Measurements from ENCODE around the gene NCK1. TPM values are rescaled to one million over a fixed set of nuclear protein-coding genes. Genes with fewer than 3 reads are reported as not detected.
"Not testable (repeated sequence)": the region's sequence is repeated elsewhere in the genome, so short reads cannot be mapped to it uniquely, and the experiment has no call there.

The NCK1 gene
- polyA plus RNA-seq, 12 donors: 21.4 to 52.5 (median 33.7) TPM; not detected in 1

DNA sequence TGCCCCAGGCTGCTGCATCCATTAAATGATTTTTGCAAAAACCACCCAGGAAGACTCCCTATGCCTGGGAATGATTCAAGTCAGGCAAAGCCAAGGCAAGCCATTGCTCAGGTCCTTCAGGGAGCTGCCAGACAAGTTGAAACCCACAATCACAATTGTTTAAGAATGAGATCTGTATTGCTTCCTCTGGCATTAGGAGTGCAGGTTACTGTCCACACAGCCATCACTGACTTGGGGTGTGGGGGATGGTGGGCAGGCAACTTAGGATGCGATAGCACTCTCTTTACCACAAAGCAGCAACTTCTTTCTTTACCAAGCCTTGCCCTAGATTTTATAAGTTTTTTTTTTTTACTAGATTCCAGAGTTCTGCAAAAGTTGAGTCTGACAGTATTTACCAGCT, 80.8 kb downstream of the NCK1 start:
- DNase-seq: no peak

DNA sequence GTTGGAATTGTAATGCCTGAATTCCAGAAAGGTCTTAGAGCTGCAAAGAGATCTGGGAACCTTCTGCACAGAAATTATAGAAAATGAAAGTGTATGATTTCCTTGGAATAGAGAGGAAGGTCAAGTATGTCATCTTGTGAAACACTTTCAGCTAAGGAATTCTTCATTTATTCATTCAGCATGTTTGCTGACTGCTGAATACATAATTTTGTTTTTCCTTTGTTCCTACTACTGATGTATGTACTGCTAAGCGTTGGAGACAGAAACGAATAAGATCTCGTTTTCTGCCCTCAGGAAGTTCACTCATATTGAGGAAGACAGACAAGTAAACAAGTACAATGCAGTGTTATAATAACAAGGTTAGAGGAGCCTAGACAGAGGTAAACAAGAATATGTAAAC, 81.4 kb downstream of the NCK1 start:
- no peak for DNase-seq

DNA sequence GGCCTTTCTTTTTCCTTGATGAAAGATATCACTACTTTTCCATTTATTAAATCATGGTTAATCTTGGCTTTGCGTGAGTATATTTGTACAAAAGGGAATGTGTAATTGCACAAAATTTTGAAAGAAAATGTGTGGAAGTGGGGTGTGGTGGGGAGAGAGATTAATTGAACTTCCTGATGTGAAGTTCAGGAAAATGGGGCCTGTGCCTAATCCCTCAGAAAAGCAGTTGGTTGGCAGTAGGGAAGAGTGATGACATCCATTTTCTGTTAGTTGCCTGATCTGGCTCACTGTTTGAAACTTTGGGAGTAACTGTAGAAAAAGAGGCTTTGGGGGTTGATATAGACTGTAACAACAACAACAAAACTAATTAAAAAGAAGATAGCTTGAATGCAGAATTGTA, 85.0 kb downstream of the NCK1 start:
- DNase-seq: no peak

DNA sequence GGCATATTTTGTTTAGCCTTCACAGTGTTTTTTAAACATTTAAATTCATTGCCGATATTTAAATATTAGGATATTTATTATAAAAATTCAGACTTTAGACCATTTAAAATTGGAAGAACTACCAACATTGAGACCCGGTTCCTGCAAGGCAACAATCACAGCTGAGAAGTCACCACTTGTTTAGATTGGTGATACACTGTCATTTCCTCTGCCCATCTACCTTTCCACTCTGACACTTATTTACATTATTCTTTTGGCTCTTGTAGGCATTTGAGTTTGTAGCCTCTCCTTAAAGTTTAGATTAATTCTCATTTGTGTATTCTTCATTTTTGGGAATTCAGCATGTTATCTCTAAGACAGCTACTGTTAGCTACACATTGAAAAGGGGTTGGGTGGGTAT, 85.5 kb downstream of the NCK1 start:
- DNase-seq: no peak

DNA sequence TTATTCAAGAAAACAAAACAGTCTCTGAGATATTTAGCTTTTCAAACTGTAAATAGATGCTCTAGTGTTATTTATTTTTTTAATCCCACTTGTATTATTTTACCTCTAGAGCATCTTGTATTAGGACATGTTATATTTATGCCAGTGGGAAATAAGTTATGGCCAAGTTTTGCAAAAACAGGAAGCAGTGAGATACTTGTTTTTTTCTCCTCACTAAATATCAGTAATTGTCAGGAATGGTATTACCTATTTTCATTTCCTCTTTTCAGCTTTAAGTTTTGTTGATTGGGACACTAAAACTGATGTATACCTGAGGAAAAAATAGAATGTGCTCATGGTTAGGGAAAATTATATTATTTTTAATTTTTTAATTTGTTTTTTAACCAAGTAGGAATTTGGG, 87.1 kb downstream of the NCK1 start:
- DNase-seq: no peak

DNA sequence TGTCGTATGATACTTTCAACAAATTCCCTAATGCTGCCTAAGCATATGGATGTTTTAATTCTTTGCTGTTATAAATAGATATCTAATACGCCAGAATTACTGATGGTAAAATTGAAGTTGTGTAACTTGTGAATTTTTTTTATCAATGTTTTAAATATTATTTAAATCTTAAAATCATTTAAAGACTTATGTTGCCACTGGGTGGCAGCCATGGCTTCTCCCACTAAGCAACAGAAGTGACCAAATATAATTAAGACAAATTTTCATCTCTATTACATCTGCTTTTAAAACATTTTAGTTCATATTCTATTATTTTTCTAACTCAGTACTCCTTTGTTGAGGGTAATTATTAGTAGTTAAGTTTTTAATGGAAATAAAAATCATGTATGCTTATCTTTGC, 87.7 kb downstream of the NCK1 start:
- no peak for DNase-seq

DNA sequence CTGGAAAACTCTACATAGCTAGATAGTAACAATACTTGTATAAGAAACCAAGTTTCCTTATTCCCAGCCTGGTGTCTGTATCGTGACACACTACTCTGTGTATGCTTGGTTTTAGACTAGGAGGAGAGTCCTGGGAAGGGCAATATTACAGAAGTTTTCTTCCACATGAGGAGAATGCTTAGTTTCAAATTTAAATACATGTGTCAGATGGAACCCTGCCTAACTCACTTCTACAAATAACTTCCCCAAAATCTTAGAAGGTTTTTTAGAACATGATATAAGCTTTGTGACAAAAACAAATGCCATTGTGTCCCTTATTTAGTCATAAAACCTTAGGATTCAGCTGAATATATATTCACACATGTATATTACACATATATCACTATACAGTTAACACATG, 88.6 kb downstream of the NCK1 start:
- DNase-seq: no peak

DNA sequence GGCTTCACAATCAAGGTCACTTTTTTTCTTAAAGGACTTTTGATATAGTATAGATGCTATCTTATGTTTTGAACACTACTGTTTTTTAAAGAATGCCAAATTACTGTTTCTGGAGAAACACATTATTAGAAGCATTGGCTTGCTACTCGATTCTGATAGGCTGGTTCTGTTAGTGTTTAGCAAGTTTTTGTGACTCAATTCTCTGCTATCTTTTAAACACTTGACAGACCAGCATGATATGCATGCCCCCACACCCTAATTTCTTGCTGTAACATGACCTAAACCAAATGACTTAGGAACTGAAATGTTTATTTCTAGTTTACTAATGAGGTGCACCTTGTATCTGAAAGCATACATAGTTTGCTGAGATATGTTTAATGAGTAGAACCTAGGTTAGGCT, 90.3 kb downstream of the NCK1 start:
- no peak for DNase-seq

DNA sequence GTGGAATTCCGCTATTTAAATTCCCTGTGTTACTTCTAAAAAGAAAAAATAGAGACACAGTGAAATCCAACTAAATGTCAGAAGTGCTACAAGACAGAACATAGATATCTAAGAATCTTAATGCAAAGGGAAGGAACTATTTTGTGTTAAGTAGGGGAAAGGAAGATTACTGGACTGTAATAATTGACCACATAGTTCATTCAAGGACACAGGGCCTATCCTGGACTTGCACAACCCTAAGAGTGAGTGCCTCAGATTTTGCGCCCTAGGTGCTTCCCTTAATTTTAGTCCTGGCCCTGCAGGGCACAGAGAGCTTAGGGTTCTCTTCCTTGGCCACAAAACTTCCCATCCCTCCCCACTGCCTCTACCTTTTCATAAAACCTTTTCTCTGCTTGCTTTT, 92.2 kb downstream of the NCK1 start:
- no peak for DNase-seq

DNA sequence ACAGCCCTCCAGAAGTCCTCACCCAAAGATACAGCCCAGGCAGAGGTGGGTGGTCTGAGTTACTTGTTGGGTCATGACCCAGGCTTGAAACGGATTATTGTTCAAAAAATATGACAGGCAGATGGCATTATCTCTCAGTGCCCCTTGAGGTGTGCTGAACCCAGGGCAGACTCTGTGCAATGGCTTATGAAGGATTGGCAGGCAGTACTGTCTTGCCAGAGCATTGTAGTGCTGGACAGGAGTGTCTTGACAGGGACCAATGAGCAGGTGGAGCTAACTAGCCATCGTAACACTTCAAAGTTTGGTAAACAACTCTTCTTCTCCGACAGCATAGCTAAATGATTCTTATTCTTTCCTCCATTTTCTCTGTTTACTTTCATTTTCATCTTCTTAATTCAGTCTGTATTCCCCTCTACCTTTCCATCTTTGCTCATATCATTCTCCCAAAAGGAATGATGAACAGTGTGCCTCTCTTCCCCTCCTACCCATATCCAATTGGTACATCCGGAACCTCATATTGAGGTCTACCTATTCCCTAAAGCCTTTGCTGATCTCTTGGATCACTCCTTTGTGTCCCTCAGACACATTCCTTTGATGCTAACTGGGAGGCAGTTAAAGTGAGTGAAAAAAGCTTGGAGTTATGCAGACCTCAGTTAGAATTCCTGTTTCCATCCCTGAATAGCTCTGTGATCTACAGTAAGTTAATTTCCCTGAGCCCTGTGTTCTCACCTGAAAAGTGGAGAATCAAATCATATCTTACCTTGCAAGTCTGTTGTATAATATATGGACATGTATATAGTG, 93.2 kb downstream of the NCK1 start:
- DNase-seq: no peak

DNA sequence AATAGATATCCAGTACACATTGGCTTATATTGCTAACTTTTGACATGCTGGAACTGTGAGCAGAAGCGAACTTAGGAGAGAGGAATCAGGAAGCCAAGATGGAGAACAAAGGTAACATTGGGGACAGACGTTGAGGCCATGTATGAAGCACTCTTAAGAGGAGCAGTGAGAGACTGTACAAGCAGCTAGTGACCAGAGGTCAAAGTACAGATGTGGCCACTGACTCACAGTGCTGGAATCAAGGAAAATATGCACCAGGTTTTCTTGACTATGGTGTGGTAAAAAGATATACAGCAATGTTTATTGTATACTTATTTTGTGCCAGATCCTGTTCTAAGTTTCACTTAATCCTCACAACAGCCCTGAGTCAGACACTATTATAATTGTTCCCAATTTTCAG, 93.8 kb downstream of the NCK1 start:
- no peak for DNase-seq

DNA sequence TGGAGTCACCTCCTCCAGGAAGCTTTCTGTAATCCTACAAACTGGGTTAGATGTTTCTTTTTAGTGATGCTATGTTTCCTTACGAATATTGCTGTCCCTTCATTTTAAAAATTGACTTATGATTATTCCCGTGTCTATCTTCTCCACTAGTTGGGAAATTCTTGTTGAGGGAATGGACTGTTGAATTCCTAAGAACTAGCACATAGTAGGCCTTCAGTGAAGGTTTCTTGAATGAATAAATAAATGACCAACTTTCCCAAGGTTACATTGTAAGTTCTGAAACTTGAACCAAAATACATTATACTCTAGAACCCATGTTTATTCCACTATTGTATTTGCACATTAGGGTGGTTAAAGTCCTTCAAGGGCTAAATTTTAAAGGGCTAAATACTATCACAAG, 95.0 kb downstream of the NCK1 start:
- no peak for DNase-seq

DNA sequence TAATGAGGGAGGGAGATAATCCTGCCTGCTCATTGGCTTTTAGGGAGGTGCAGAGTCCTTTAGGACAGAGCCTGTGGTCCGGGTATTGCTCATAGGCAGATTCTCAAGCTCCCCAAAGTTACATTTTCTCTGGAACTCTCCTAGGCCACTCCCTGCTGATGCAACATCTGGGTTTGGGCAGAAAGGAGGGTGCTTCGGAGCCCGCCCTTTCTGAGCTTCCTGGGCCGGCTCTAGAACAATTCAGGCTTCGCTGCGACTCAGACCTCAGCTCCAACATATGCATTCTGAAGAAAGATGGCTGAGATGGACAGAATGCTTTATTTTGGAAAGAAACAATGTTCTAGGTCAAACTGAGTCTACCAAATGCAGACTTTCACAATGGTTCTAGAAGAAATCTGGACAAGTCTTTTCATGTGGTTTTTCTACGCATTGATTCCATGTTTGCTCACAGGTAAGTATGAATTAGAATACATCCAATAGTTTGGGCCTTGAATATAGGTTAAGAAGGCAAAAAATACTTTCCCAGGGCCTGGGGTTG, 95.8 kb downstream of the NCK1 start, which contains the start of gene IL20RB:
IL20RB (plus strand) TSS at position 233 of the 538 bp plus-strand sequence; CDS start at position 364, 131 bp downstream.
- DNase-seq: no peak

DNA sequence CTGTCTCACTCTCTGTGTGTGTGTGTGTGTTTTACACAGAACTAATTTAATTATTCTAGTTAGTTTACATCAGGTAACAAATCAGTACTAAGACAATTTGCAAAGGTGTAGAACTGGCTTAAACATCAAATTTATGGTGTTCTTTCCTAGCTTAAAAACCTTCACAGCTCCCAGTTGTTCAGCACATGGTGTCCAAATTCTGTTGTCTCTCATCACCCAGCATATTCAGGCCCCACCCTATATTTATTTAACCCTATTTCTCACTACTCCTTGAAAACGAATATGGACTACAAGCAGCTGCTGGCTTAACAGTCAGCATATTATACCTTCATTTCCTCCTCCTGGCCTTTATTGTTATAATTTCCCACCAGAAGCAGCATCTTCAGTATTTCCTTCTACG, 96.9 kb downstream of the NCK1 start:
- DNase-seq: no peak

DNA sequence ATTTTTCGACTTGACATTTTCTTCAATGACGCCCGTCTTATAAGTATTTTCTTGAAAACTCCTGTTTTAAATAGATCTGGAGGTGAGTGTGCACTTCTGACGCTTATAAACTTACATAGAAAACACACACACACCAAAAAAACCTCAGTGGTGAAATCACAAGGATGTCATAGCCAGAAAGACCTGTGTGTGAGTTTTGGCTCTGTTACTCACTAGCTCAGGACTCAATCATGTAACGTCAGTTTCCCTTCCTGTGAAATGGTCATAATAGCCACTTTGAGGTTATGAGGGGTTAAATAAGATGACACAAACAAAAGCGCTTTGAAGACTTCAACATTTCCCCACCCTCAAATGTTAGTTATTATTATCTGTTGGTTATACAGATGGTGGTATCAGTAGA, 97.6 kb downstream of the NCK1 start:
- DNase-seq: no peak

DNA sequence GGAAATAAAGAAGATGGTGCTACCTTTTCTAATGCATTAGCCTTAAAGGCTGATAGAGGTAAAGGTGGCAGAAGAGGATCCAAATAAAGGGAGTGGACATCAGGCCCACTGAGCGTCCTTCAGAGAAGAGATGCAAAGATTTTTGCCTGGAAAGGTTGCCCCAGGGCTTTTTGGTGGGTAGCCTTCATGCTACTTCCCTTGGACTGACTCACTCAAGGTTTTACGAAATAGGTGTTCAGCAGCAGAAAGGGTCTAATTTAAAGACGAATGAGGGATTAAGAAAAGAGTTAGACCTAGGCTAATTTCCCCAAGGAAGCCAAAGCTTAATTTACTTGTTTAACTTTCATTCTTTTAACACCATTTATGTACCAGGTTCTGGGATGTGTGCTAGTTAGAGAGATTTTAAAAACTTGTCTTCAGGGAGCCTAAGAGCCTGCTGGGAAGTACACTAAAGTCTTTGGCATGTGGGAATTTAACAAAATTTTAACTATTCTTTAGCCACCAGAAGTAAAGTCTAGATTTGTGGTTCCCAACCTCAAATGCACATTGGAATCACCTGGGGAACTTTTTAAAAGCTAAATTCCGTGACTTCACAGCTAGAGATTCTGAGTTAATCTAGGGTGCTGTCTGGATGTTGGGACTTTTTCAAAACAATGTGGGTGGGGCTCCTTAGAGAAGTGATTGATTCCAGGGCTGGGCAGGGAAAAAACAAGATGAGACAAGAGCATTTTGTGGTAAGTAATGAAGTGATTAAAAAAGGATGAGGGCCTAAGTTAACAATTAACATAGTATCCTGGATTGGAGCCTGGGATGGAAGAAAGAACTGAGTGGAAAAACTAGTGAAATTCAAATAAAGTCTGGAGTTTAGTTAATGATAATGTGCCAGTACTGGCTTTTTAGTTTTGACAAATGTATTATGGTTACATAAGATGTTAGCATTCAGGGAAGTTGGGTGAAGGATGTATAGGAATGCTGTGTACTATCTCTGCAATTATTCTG, 99.1 kb downstream of the NCK1 start:
- DNase-seq: no peak

DNA sequence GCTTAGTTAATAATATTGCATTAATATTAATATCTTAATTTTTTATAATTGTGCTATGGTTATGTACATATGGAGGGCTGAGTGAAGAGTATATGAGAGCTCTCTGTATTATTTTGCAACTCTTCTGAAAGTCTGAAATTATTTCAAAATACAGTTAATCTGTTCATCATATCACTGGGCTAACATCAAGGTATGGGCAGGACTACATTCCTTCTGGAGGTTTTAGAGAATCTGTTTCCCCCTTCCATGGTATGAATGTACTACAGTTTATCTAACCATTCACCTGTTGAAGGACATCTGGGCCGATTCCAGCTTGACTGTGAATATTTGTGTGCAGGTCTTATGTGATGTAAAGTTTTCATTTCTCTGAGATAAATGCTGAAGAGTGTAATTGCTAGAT, 100.9 kb downstream of the NCK1 start:
- no peak for DNase-seq

DNA sequence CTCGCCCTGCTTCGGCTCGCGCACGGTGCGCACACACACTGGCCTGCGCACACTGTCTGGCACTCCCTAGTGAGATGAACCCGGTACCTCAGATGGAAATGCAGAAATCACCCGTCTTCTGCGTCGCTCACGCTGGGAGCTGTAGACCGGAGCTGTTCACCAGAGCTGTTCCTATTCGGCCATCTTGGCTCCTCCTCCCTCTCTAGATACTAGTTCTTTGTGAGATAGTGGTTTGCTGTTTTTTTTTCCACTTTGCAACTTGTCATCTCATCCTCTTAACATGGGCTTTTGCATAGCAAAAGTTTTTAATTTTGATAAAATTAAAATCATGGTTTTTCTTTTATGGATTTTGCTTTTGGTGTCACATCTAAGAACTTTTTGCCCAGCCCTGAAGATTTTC, 107.5 kb downstream of the NCK1 start:
- not testable (repeated sequence) for DNase-seq

DNA sequence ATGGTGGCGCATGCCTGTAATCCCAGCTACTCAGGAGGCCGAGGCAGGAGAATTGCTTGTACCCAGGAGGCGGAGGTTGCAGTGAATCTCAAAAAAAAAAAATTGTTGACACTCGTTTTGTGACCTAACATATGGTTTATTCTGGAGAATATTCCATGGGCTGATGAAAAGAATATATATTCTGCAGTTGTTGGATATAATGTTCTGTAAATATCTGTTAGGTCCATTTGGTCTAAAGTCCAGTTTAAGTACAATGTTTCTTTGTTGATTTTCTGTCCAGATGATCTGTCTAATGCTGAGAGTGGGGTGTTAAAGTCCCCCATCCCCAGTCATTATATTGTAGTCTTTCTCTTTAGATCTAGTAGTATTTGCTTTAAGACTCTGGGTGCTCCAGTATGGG, 111.3 kb downstream of the NCK1 start:
- DNase-seq: no peak

DNA sequence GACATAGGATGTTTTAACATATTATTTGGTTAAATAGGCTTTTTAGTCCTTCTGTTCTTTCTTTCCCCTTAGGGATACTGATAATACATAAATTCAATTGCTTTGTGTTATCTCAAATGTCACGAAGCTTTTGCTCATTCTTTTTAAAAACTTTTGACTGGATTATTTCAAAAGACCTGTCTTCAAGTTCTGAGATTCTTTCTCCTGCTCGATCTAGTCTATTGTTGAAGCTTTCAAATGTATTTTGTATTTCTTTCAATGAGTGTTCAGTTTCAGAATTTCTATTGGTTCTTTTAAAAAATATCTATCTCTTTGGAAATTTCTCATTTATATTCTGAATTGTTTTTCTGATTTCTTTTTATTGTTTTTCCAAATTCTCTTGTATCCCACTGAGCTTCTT, 112.7 kb downstream of the NCK1 start:
- DNase-seq: no peak

DNA sequence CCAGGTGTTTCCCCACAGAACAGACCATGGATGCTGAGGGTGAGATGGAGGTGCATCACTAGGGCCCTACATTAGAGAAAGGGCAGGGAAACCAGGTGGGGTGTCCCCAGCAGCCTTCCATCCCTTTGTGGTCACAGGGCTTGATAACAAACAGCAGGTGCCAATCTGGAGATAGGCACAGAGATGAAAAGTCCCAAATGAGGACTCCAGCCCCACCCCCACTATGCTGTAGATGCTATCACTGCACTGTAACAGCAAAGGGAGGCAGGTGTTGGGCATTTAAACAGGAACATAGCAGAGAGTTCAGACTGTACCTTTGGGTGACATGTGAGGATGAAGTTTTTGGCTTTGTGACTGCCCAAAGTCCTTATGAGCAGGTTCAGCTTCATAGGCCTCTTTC, 117.2 kb downstream of the NCK1 start:
- DNase-seq: no peak

DNA sequence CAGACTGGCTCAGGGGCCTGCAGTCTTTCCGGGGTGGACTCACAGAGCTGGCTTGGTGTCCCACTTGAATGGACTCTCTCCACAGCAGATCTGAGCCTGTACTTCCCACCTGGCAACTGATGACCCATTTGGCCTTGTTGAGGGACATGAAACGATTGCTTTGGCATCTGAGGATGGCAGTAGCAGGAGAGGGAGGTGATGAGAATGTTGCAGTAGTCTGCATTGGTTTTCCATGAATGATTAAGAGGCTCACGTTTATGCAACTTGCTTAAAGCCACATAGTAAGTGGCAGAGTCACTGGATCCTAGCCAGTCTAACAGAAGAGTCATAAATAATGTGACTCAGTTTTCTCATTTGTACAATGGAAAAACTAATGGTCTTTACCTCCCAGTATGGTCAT, 117.7 kb downstream of the NCK1 start:
- no peak for DNase-seq

DNA sequence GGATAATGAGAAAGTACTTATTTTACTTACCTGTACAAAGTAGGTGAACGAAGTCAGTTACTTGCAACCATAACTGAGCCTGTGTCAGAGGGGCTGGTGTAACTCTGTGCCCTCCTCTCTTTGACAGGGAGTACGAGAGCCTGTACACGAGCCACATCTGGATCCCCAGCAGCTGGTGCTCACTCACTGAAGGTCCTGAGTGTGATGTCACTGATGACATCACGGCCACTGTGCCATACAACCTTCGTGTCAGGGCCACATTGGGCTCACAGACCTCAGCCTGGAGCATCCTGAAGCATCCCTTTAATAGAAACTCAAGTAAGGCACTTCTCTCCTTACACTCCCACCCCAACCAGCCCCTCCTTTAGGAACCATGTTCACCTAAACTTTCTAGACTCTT, 120.0 kb downstream of the NCK1 start:
- no peak for DNase-seq

Measured in muscle of arm (tissue), 12 donors.